Testis (tissue), 2 donors: Measurements from ENCODE around the gene ASPHD2.

Experiments
- POLR2A ChIP-seq: fragments of 450-650 bp; IDR thresholded peaks from one replicate; pipeline ENCODE4 v1.6.1; 2017; ENCODE audit warnings: antibody characterized with exemption, mild to moderate bottlenecking, moderate library complexity
- TF ChIP-seq, protein P1 (sequence below), 3 experiments: fragments of 450-650 bp in 2 of 3; fragments of 200-600 bp in 1 of 3; sonication (generic) in 1 of 3; IDR thresholded peaks; one replicate each; pipeline ENCODE4 v1.5.1; 2016 to 2019; ENCODE audit warnings: antibody characterized with exemption in 3 of 3, mild to moderate bottlenecking in 2 of 3, moderate library complexity in 1 of 3

DNA sequence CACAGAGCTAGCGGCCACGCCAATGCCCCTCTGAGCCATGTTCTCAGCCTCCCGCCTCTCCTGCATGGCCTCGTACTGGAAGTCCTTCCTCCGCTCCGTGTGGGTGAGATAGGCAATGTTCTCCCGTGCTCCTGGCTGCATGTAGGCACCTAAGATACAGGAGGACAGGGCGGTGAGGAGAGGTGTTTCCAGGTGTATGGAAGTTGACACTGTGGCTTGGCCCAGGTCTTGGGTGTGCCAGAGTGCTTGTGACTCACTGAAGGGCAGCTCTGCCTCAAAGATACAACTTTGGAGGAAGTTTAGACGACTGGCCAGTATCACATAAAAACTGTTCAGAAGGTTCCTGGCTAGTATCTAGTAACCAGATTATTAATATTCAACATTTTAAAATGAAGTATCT, 63.2 kb downstream of the ASPHD2 start:
- TF ChIP-seq, protein P1, sequence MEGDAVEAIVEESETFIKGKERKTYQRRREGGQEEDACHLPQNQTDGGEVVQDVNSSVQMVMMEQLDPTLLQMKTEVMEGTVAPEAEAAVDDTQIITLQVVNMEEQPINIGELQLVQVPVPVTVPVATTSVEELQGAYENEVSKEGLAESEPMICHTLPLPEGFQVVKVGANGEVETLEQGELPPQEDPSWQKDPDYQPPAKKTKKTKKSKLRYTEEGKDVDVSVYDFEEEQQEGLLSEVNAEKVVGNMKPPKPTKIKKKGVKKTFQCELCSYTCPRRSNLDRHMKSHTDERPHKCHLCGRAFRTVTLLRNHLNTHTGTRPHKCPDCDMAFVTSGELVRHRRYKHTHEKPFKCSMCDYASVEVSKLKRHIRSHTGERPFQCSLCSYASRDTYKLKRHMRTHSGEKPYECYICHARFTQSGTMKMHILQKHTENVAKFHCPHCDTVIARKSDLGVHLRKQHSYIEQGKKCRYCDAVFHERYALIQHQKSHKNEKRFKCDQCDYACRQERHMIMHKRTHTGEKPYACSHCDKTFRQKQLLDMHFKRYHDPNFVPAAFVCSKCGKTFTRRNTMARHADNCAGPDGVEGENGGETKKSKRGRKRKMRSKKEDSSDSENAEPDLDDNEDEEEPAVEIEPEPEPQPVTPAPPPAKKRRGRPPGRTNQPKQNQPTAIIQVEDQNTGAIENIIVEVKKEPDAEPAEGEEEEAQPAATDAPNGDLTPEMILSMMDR (IDR thresholded peaks at IDR 0.05): no peak
- no peak for TF ChIP-seq POLR2A
